Neural progenitor cell (in vitro differentiated cells): ENCODE measurements around the gene DYNC1I2. TPM values are rescaled to one million over a fixed set of nuclear protein-coding genes. Genes with fewer than 3 reads are reported as not detected.
A peak's percentile ranks its signal among the peaks of the same experiment; 100 is the strongest.

Experiments
- DNase-seq: peaks from one replicate; pipeline ENCODE4 v3.0.0-alpha.2; 2016; ENCODE audit warnings: low spot score
- H2AFZ ChIP-seq: fragments of 200-600 bp; sonication (generic); replicated peaks from 2 replicates; pipeline ENCODE4 v1.6.1; 2016; ENCODE audit warnings: antibody characterized with exemption
- H3F3A ChIP-seq: fragments of 200-600 bp; sonication (generic); 2 replicates; pipeline ENCODE4 v1.6.1; 2016; ENCODE audit warnings: antibody characterized with exemption, low read depth
- H3K27ac ChIP-seq: fragments of 200-600 bp; sonication (generic); 2 replicates; pipeline ENCODE4 v1.5.1; 2016; ENCODE audit warnings: mild to moderate bottlenecking
- H3K27me3 ChIP-seq: fragments of 200-600 bp; sonication (generic); 2 replicates; pipeline ENCODE4 v1.6.1; 2016; ENCODE audit warnings: mild to moderate bottlenecking, moderate library complexity
- H3K36me3 ChIP-seq: fragments of 200-600 bp; sonication (generic); 2 replicates; pipeline ENCODE4 v1.5.1; 2016
- H3K4me1 ChIP-seq: fragments of 200-600 bp; sonication (generic); 2 replicates; pipeline ENCODE4 v1.6.1; 2016; ENCODE audit warnings: mixed run types
- H3K4me2 ChIP-seq: fragments of 200-600 bp; sonication (generic); 2 replicates; pipeline ENCODE4 v1.6.1; 2016
- H3K4me3 ChIP-seq: fragments of 200-600 bp; sonication (generic); 2 replicates; pipeline ENCODE4 v1.5.1; 2016
- H3K79me2 ChIP-seq: fragments of 200-600 bp; sonication (generic); 2 replicates; pipeline ENCODE4 v1.6.1; 2016; ENCODE audit warnings: low read depth
- H3K9ac ChIP-seq: fragments of 200-600 bp; sonication (generic); 2 replicates; pipeline ENCODE4 v1.6.1; 2016
- H3K9me3 ChIP-seq: fragments of 200-600 bp; sonication (generic); 2 replicates; pipeline ENCODE4 v1.5.1; 2016; ENCODE audit warnings: low read depth
- H4K20me1 ChIP-seq: fragments of 200-600 bp; sonication (generic); 2 replicates; pipeline ENCODE4 v1.6.1; 2016; ENCODE audit warnings: low read depth
- H3K27ac Mint-ChIP-seq: 3 replicates; pipeline ENCODE4 v1.8.0; 2021; ENCODE audit warnings: mixed read lengths
- H3K27me3 Mint-ChIP-seq: 2 replicates; pipeline ENCODE4 v1.8.0; 2022; ENCODE audit warnings: low read depth, mild to moderate bottlenecking, inconsistent platforms, moderate library complexity, mixed read lengths; ENCODE audit not compliant: insufficient read depth
- H3K36me3 Mint-ChIP-seq: 3 replicates; pipeline ENCODE4 v1.8.0; 2021; ENCODE audit warnings: mixed read lengths
- H3K4me1 Mint-ChIP-seq: 3 replicates; pipeline ENCODE4 v1.8.0; 2021; ENCODE audit warnings: mixed read lengths
- H3K4me3 Mint-ChIP-seq: 3 replicates; pipeline ENCODE4 v1.8.0; 2021; ENCODE audit warnings: mild to moderate bottlenecking, moderate library complexity, mixed read lengths
- H3K9me3 Mint-ChIP-seq: 3 replicates; pipeline ENCODE4 v1.8.0; 2020; ENCODE audit warnings: mixed read lengths
- EZH2phosphoT487 ChIP-seq: fragments of 200-600 bp; sonication (generic); IDR thresholded peaks from 2 replicates; pipeline ENCODE4 v1.6.1; 2017; ENCODE audit warnings: antibody characterized with exemption
- total RNA-seq: library from RNA; depleted of rRNA; stranded (reverse); fragments of >200 nt; gene quantifications from 2 replicates; pipeline ENCODE4 v1.2.3, GENCODE V29; 2015; ENCODE audit warnings: low replicate concordance

Gene DYNC1I2
- total RNA-seq, 1 donor from 2014 or later = 174 TPM

GRCh38 chr2:171794918-171795317 is 107.6 kb downstream of the DYNC1I2 start:
- H3K27ac ChIP-seq = peak overlapping the region; percentile 84
- no peaks in the 10 kb centered on the region for H3K36me3 ChIP-seq
- peak overlapping the region; percentile 72 for H3K4me2 ChIP-seq
- H3K27ac Mint-ChIP-seq = peak overlapping the region; percentile 32
- H3K9me3 Mint-ChIP-seq = no peaks in the 10 kb centered on the region
- peaks cover 92% of the 10 kb centered on the region for H3K4me1 ChIP-seq
- peaks cover 81% of the 10 kb centered on the region for H3K4me1 Mint-ChIP-seq
- H4K20me1 ChIP-seq = no peaks in the 10 kb centered on the region
- peak; percentile 85 for DNase-seq
- H3K4me3 Mint-ChIP-seq = peak overlapping the region; percentile 8
- no peak for TF ChIP-seq EZH2phosphoT487
- no peaks in the 10 kb centered on the region for H3K9me3 ChIP-seq
- peaks cover 69% of the 10 kb centered on the region for H3F3A ChIP-seq
- no peaks in the 10 kb centered on the region for H3K27me3 ChIP-seq
- H3K27me3 Mint-ChIP-seq = peaks cover 2% of the 10 kb centered on the region
- H2AFZ ChIP-seq = no peak overlapping the region
- H3K9ac ChIP-seq = no peak overlapping the region
- H3K36me3 Mint-ChIP-seq = peaks cover 5% of the 10 kb centered on the region
- peak overlapping the region; percentile 13 for H3K4me3 ChIP-seq
- no peaks in the 10 kb centered on the region for H3K79me2 ChIP-seq

Other genes with a start within 250 kb of the DYNC1I2 start
- gene CYBRD1, start 165.0 kb upstream of the DYNC1I2 start, total RNA-seq = 5.8 and 11.1 TPM in 2 replicates
- gene SLC25A12, start 206.8 kb downstream of the DYNC1I2 start, total RNA-seq = 1.4 and 2.3 TPM in 2 replicates
- 63.6 and 109 TPM in 2 replicates for gene HAT1, start 235.0 kb downstream of the DYNC1I2 start, total RNA-seq